ENCODE results near the gene CRACR2B. TPM values are rescaled to one million over a fixed set of nuclear protein-coding genes. Genes with fewer than 3 reads are reported as not detected.

Gene CRACR2B
- total RNA-seq, 1 experiment from 2014 or later, result 17.5 TPM

GRCh38 chr11:813072-813455, 14.7 kb upstream of the CRACR2B start:
- TF ChIP-seq, protein P1, sequence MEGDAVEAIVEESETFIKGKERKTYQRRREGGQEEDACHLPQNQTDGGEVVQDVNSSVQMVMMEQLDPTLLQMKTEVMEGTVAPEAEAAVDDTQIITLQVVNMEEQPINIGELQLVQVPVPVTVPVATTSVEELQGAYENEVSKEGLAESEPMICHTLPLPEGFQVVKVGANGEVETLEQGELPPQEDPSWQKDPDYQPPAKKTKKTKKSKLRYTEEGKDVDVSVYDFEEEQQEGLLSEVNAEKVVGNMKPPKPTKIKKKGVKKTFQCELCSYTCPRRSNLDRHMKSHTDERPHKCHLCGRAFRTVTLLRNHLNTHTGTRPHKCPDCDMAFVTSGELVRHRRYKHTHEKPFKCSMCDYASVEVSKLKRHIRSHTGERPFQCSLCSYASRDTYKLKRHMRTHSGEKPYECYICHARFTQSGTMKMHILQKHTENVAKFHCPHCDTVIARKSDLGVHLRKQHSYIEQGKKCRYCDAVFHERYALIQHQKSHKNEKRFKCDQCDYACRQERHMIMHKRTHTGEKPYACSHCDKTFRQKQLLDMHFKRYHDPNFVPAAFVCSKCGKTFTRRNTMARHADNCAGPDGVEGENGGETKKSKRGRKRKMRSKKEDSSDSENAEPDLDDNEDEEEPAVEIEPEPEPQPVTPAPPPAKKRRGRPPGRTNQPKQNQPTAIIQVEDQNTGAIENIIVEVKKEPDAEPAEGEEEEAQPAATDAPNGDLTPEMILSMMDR (conservative IDR thresholded peaks at IDR 0.05), result no peak
- TF ChIP-seq EZH2 (IDR thresholded peaks at IDR 0.05; ENCODE audit: low read depth), result no peak
- H4K20me1 ChIP-seq (ENCODE audit: insufficient read depth), result peaks cover 12% of the 10 kb centered on the region
- no peaks in the 10 kb centered on the region for H3K9me2 ChIP-seq (ENCODE audit: insufficient read depth)
- H3K4me3 ChIP-seq, result no peak overlapping the region
- H3K36me3 ChIP-seq (ENCODE audit: low read depth), result peaks cover 13% of the 10 kb centered on the region
- peaks cover 40% of the 10 kb centered on the region for H3K79me2 ChIP-seq (ENCODE audit: low read depth)
- CTCF ChIA-PET, result interaction anchor here (0.6 kb wide), 1 partner anchor 10 kb away, joined by 3 read pairs; no protein-coding TSS in a partner anchor
- no peaks in the 10 kb centered on the region for H3K9me3 ChIP-seq (ENCODE audit: insufficient read depth, low read depth)
- BruUV-seq (replicated peaks), result no TSS peak
- no peaks in the 10 kb centered on the region for H3K27me3 ChIP-seq (ENCODE audit: insufficient read depth, low read depth)
- H3K4me2 ChIP-seq, result no peak overlapping the region
- no peak overlapping the region for H2AFZ ChIP-seq
- DNase-seq, result no peak
- H3K27ac ChIP-seq, result no peak overlapping the region
- POLR2A ChIA-PET (ENCODE audit: unreplicated experiment), result interaction anchor here (0.6 kb wide), 1 partner anchor 18 kb away, joined by 7 read pairs; no protein-coding TSS in a partner anchor
- H3K4me1 ChIP-seq (replicated peaks; ENCODE audit: insufficient read depth), result peaks cover 10% of the 10 kb centered on the region; the same call in 1 of the 2 replicates
- peaks cover 48% of the 10 kb centered on the region; the same call in 1 of the 2 replicates for H3F3A ChIP-seq (ENCODE audit: insufficient read depth, low read depth)
- intact Hi-C loops (cut with micrococcal nuclease; ENCODE audit: unreplicated experiment), result no loop called here

GRCh38 chr11:813456-814096, 14.1 kb upstream of the CRACR2B start:
- no peak overlapping the region for H3K4me3 ChIP-seq
- no peak overlapping the region for H3K27ac ChIP-seq
- intact Hi-C loops (cut with micrococcal nuclease; ENCODE audit: unreplicated experiment), result no loop called here
- H3K36me3 ChIP-seq (ENCODE audit: low read depth), result peaks cover 13% of the 10 kb centered on the region
- no peaks in the 10 kb centered on the region for H3K9me2 ChIP-seq (ENCODE audit: insufficient read depth)
- TF ChIP-seq, protein P1 (conservative IDR thresholded peaks at IDR 0.05), result no peak
- TF ChIP-seq EZH2 (IDR thresholded peaks at IDR 0.05; ENCODE audit: low read depth), result no peak
- ChIA-PET POLR2A (ENCODE audit: unreplicated experiment) (interaction anchor here (0.6 kb wide), 1 partner anchor 18 kb away, joined by 7 read pairs; no protein-coding TSS in a partner anchor), CTCF (no interaction called here)
- H3K79me2 ChIP-seq (ENCODE audit: low read depth), result peaks cover 35% of the 10 kb centered on the region
- peaks cover 15% of the 10 kb centered on the region for H3K4me1 ChIP-seq (replicated peaks; ENCODE audit: insufficient read depth)
- no peak overlapping the region for H2AFZ ChIP-seq
- BruUV-seq (replicated peaks), result no TSS peak
- peaks cover 52% of the 10 kb centered on the region; the same call in 1 of the 2 replicates for H3F3A ChIP-seq (ENCODE audit: insufficient read depth, low read depth)
- H4K20me1 ChIP-seq (ENCODE audit: insufficient read depth), result peaks cover 12% of the 10 kb centered on the region
- H3K27me3 ChIP-seq (ENCODE audit: insufficient read depth, low read depth), result no peaks in the 10 kb centered on the region
- DNase-seq, result peak in 1 of 2 experiments; percentile 30
- no peak overlapping the region for H3K4me2 ChIP-seq
- H3K9me3 ChIP-seq (ENCODE audit: insufficient read depth, low read depth), result no peaks in the 10 kb centered on the region

DNA sequence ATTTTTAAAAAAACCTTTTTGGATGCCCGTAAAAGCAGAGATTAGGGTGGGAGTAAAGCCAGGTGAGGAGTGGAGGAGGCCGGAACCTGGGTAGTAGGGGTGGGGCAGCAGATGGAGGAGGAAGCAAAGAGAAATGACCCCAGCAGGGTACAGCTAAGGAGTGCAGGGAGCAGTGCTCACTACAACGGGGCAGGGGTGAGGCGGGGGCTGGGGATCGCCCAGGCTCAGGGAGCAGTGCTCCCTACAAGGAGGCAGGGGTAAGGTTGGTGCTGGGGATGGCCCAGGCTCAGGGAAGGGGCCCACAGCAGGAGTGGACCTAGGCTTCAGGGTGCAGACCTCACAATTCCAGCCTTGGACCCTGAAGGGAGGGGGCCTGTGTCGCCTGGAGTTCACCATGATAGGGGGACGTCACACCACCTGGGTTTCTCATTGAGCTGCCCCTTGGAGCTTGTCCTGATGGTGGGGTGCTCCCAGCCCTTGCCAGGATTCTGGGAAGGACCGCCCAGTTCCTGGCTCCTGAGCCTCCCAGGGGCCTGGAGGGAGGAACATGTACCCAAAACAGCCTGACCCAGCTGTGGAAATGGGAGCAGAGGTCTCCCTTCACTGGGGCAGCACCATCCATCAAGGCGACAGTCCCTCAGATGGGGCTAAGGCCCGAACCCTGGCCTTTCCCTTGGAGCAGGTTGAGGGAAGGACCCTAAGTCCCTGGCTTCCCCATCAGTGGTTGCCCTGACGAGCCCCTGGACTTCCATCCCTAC, 11.9 kb upstream of the CRACR2B start:
- Histone ChIP-seq H3K9me2 (ENCODE audit: insufficient read depth) (no peaks in the 10 kb centered on the region), H3K36me3 (ENCODE audit: low read depth) (peaks cover 13% of the 10 kb centered on the region), H4K20me1 (ENCODE audit: insufficient read depth) (peaks cover 20% of the 10 kb centered on the region), H3K9me3 (ENCODE audit: insufficient read depth, low read depth) (no peaks in the 10 kb centered on the region), H3K79me2 (ENCODE audit: low read depth) (peaks cover 26% of the 10 kb centered on the region), H3K4me1 (replicated peaks; ENCODE audit: insufficient read depth) (peaks cover 18% of the 10 kb centered on the region), H3K27ac (no peak overlapping the region), H3K4me3 (no peak overlapping the region), H3K4me2 (no peak overlapping the region), H3F3A (ENCODE audit: insufficient read depth, low read depth) (peaks cover 54% of the 10 kb centered on the region; the same call in 1 of the 2 replicates), H2AFZ (no peak overlapping the region), H3K27me3 (ENCODE audit: insufficient read depth, low read depth) (no peaks in the 10 kb centered on the region)
- intact Hi-C loops (cut with micrococcal nuclease; ENCODE audit: unreplicated experiment), result no loop called here
- no TSS peak for BruUV-seq (replicated peaks)
- peak in 1 of 2 experiments; percentile 6 for DNase-seq
- POLR2A ChIA-PET (ENCODE audit: unreplicated experiment), result no interaction called here
- CTCF ChIA-PET, result no interaction called here
- TF ChIP-seq, protein P1 (conservative IDR thresholded peaks at IDR 0.05), result no peak
- TF ChIP-seq EZH2 (IDR thresholded peaks at IDR 0.05; ENCODE audit: low read depth), result no peak
